GM19193 (cell line): ENCODE measurements around the gene FRYL.

Source experiments
- POLR2A ChIP-seq: IDR thresholded peaks from 4 replicates; pipeline ENCODE4 v1.6.1; 2011; ENCODE audit not compliant: insufficient read depth, insufficient read length; ENCODE audit errors: extremely low read depth

FRYL gene

GRCh38 chr4:48692897-48693296, 87.2 kb downstream of the FRYL start:
- no peak for TF ChIP-seq POLR2A

- no peak for TF ChIP-seq POLR2A
Measured at GRCh38 chr4:48692044-48692443, 88.0 kb downstream of the FRYL start.

- TF ChIP-seq POLR2A, result no peak
Measured at GRCh38 chr4:48688953-48689352, 91.1 kb downstream of the FRYL start.

GRCh38 chr4:48687313-48688051, 92.6 kb downstream of the FRYL start:
- no peak for TF ChIP-seq POLR2A

GRCh38 chr4:48686369-48686768, 93.7 kb downstream of the FRYL start:
- no peak for TF ChIP-seq POLR2A

GRCh38 chr4:48683784-48684666, 96.1 kb downstream of the FRYL start:
- TF ChIP-seq POLR2A, result no peak

GRCh38 chr4:48681856-48682255, 98.2 kb downstream of the FRYL start:
- TF ChIP-seq POLR2A, result no peak

- TF ChIP-seq POLR2A, result no peak
Measured at GRCh38 chr4:48680848-48681568, 99.1 kb downstream of the FRYL start.

GRCh38 chr4:48673537-48673936, 106.5 kb downstream of the FRYL start:
- TF ChIP-seq POLR2A, result no peak

- no peak for TF ChIP-seq POLR2A
Measured at GRCh38 chr4:48670587-48670986, 109.5 kb downstream of the FRYL start.

GRCh38 chr4:48669086-48669485, 111.0 kb downstream of the FRYL start:
- TF ChIP-seq POLR2A, result no peak

GRCh38 chr4:48668254-48669017, 111.6 kb downstream of the FRYL start:
- TF ChIP-seq POLR2A, result no peak

GRCh38 chr4:48667148-48667547, 112.9 kb downstream of the FRYL start:
- no peak for TF ChIP-seq POLR2A

- TF ChIP-seq POLR2A, result no peak
Measured at GRCh38 chr4:48665555-48666186, 114.4 kb downstream of the FRYL start.

- no peak for TF ChIP-seq POLR2A
Measured at GRCh38 chr4:48664938-48665337, 115.1 kb downstream of the FRYL start.

- TF ChIP-seq POLR2A, result no peak
Measured at GRCh38 chr4:48661391-48661790, 118.7 kb downstream of the FRYL start.
